C4-2B (cell line): ENCODE measurements around the gene BMAL1.

ENCODE experiments used
- H3K27ac ChIP-seq: fragments of 450-650 bp; 2 replicates; pipeline ENCODE4 v1.5.1; 2017
- CTCF ChIP-seq: fragments of 450-650 bp; conservative IDR thresholded peaks from 2 replicates; pipeline ENCODE4 v1.5.1; 2017; ENCODE audit warnings: mild to moderate bottlenecking
- ZFX ChIP-seq: fragments of 450-650 bp; IDR thresholded peaks from 2 replicates; pipeline ENCODE4 v1.6.1; 2017

BMAL1 gene

DNA sequence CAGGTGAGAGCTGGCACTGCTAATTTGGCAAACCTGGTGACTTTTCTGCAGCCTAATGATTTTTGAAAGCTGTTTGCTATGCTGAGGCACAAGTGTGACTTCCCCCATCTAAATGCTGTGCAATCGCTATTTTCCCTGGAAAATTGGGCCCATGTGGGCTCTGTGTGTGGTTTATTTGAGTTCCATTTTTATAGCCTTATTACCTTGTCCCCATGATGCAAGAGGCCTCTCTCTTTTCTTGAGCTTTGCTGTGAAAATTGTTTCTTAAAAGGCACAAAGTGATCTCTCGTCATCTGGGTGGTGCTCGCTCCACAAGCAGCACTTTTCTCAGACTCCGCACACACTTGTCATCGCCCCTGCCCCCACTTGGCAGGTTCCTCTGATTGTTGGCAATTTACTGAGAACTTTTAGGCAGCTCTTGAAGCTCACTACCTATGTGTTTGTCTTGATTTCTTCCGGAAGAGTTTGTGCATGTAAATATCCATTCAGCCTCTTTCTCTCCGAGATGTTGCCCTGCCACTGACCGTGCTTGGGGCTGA, 24.9 kb downstream of the BMAL1 start:
- H3K27ac ChIP-seq: no peak overlapping the region
- TF ChIP-seq CTCF: no peak
- TF ChIP-seq ZFX: no peak

- no peak for TF ChIP-seq ZFX
- no peak for TF ChIP-seq CTCF
- no peak overlapping the region for H3K27ac ChIP-seq
These were observed 26.4 kb downstream of the BMAL1 start for GRCh38 chr11:13303668-13304649.

DNA sequence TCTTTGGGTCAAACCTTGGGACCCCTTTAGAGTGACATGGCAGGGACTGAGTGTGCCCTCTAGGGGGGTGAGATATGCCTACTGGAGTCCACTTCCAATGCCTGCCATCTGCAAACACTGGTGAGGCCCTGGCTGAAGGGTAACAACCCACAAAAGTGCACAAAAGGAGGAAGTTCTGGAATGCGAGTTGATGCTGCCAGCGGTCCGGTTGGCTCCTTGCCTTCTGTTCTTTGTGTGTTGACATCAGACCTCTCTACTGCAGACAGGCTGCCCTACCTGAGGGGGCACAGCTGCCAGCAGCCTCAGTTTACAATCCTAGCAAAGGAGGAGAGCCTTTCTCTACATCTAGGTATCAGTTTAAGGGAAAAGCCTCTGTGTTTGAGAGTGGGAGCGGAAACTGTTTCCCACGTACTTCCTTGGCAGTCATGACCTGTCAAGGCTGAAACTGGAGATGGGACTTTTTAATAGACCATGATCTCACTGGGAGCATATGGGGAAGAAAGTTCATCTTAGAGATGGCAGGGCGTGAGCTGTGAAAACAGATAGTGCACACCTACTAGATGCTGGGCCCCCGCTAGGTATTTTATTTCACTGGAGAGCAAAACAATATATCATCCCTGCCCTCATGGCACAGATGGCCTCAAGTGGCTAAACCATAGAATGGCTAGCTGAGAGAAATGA, 27.2 kb downstream of the BMAL1 start:
- no peak for TF ChIP-seq CTCF
- TF ChIP-seq ZFX: no peak
- no peak overlapping the region for H3K27ac ChIP-seq

GRCh38 chr11:13308704-13309103, 31.1 kb downstream of the BMAL1 start:
- TF ChIP-seq ZFX: no peak
- TF ChIP-seq CTCF: no peak

DNA sequence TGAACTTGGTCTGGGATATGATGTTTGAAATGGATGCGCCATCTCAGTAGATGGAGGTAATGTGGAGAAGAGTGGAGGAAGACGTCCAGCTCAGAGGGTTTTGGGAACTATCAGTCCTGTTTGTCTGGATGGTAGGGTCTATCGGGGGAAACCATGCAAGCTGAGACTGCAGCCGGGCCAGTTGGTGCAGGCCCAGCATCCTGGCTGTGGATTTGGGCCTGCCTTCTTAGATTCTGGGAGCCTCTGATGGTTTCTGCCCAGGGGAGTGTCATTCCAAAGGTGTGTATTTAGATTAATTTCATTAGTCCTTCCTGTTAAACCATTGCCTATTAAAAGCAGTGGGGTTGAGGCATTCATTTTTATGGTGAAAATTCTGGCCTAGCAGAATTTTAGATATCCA, 31.6 kb downstream of the BMAL1 start:
- no peak for TF ChIP-seq CTCF
- no peak for TF ChIP-seq ZFX
- no peak overlapping the region for H3K27ac ChIP-seq

More at GRCh38 chr11:13308704-13309103, 31.1 kb downstream of the BMAL1 start:
- no peak overlapping the region for H3K27ac ChIP-seq

GRCh38 chr11:13310443-13310842, 32.9 kb downstream of the BMAL1 start:
- no peak for TF ChIP-seq CTCF
- TF ChIP-seq ZFX: no peak
- no peak overlapping the region for H3K27ac ChIP-seq

GRCh38 chr11:13311570-13311969, 34.0 kb downstream of the BMAL1 start:
- no peak for TF ChIP-seq CTCF
- no peak for TF ChIP-seq ZFX
- no peak overlapping the region for H3K27ac ChIP-seq
